Measurements from ENCODE around the gene ALG11. TPM values are rescaled to one million over a fixed set of nuclear protein-coding genes. Genes with fewer than 3 reads are reported as not detected.

ALG11 gene
- total RNA-seq, 3 donors from 2014 or later, result 25.6 to 29.0 (median 28.1) TPM

DNA sequence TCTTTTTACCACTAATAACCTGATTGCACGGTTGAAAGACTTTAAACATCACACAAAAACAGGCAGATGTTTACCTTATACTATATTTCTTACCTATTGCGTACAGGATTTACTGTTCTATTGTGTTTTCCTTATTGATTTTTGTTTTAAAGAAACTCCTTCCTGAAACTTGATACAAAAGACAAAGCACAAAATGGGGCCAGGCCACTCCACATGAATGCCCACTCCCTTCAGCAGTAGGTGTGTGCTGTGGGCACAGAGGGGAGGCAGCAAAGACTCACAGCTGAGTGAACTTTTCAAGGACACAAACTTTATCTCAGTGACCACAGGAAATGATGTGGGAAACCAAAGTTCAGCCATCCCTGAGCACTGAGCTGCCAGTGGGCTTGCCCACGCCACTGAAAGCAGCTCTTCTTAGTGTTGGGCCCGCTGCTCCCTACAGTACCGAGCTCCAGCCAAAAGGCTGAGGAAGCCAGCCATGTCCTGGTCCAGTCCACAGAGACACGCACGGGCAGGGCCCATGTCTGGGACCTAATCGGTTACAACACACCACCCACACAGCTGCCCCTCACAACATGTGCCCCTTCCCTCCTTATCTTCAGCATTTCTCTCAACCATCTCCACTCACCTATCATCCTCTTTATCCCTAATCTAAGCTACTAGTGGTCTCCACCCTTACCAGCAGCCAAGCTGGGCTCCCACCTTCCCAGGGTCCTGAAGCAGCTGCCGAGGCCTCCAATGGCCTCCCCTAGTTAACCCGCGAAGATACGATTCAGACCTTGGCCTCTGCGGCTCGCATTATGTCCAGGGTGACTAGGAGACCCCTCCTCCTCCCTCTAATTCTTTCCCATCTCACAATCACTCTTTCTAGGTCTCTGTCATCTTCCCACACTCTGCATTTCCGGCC is 40.4 kb upstream of the ALG11 start:
- Histone ChIP-seq H3K27ac (no peak overlapping the region), H3K36me3 (no peaks in the 10 kb centered on the region), H3K4me3 (no peak overlapping the region), H3K4me1 (no peaks in the 10 kb centered on the region), H3K9me3 (no peaks in the 10 kb centered on the region), H3K27me3 (no peaks in the 10 kb centered on the region)
- intact Hi-C loops (cut with DNase I; ENCODE audit: low total_unique reads), result no loop called here
- no peak for DNase-seq (ENCODE audit: low spot score in 2 of 2)
- TF ChIP-seq POLR2AphosphoS5 (IDR thresholded peaks at IDR 0.05) (no peak), CTCF (IDR thresholded peaks at IDR 0.05) (no peak), POLR2A (IDR thresholded peaks at IDR 0.05) (no peak)

- DNase-seq (ENCODE audit: low spot score in 2 of 2), result no peak
Observed at GRCh38 chr13:51974482-51974881, 37.7 kb upstream of the ALG11 start.

DNA sequence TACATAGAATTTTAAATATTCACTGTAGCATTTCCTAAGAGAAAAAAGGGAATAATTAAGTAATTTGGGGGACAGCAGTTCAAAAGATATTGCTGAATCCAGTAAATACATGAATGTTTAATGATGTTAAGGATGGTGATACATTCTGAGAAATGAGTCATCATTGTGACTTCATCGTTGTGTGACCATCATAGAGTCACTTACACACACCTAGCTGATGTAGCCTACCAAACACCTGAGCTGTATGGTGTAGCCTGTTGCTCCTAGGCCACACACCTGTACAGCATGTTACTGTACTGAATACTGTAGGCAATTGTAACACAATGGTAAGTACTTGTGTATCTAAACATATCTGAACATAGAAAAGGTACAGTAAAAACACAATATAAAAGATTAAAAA is 35.8 kb upstream of the ALG11 start:
- no peak overlapping the region for H3K4me3 ChIP-seq
- H3K4me1 ChIP-seq, result no peaks in the 10 kb centered on the region
- no peak overlapping the region for H3K27ac ChIP-seq
- no peaks in the 10 kb centered on the region for H3K9me3 ChIP-seq
- DNase-seq (ENCODE audit: low spot score in 2 of 2), result no peak
- TF ChIP-seq CTCF (IDR thresholded peaks at IDR 0.05) (no peak), POLR2AphosphoS5 (IDR thresholded peaks at IDR 0.05) (no peak), POLR2A (IDR thresholded peaks at IDR 0.05) (no peak)
- H3K27me3 ChIP-seq, result no peaks in the 10 kb centered on the region
- intact Hi-C loops (cut with DNase I; ENCODE audit: low total_unique reads), result no loop called here
- no peaks in the 10 kb centered on the region for H3K36me3 ChIP-seq

More at GRCh38 chr13:51974482-51974881, 37.7 kb upstream of the ALG11 start:
- Histone ChIP-seq H3K36me3 (no peaks in the 10 kb centered on the region), H3K4me3 (no peak overlapping the region), H3K9me3 (no peaks in the 10 kb centered on the region), H3K4me1 (no peaks in the 10 kb centered on the region), H3K27me3 (no peaks in the 10 kb centered on the region), H3K27ac (no peak overlapping the region)
- intact Hi-C loops (cut with DNase I; ENCODE audit: low total_unique reads), result no loop called here
- TF ChIP-seq POLR2AphosphoS5 (IDR thresholded peaks at IDR 0.05), result no peak
- no peak for TF ChIP-seq POLR2A (IDR thresholded peaks at IDR 0.05)
- TF ChIP-seq CTCF (IDR thresholded peaks at IDR 0.05), result no peak

DNA sequence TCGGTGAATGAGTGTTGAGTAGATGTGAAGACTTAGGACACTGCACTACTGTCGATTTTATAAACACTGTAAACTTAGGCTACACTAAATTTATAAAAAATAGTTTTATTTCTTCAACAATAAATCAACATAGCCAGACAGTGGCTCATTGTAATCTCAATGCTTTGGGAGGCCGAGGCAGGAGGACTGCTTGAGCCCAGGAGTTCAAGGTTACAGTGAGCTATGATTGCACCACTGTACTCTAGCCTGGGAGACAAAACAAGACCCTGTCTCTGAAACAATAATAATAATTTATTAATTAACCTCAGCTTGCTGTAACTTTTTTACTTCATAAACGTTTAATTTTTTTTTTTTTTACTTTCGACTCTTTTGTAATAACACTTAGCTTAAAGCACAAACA is 35.3 kb upstream of the ALG11 start:
- no peaks in the 10 kb centered on the region for H3K4me1 ChIP-seq
- no peak overlapping the region for H3K4me3 ChIP-seq
- no peaks in the 10 kb centered on the region for H3K36me3 ChIP-seq
- H3K9me3 ChIP-seq, result no peaks in the 10 kb centered on the region
- no peak overlapping the region for H3K27ac ChIP-seq
- H3K27me3 ChIP-seq, result no peaks in the 10 kb centered on the region
- intact Hi-C loops (cut with DNase I; ENCODE audit: low total_unique reads), result no loop called here
- TF ChIP-seq POLR2AphosphoS5 (IDR thresholded peaks at IDR 0.05), result no peak
- no peak for TF ChIP-seq POLR2A (IDR thresholded peaks at IDR 0.05)
- no peak for TF ChIP-seq CTCF (IDR thresholded peaks at IDR 0.05)
- DNase-seq (ENCODE audit: low spot score in 2 of 2), result no peak

GRCh38 chr13:51977625-51978024 is 34.6 kb upstream of the ALG11 start:
- TF ChIP-seq POLR2A (IDR thresholded peaks at IDR 0.05), result no peak
- TF ChIP-seq POLR2AphosphoS5 (IDR thresholded peaks at IDR 0.05), result no peak
- TF ChIP-seq CTCF (IDR thresholded peaks at IDR 0.05), result no peak
- intact Hi-C loops (cut with DNase I; ENCODE audit: low total_unique reads), result no loop called here
- Histone ChIP-seq H3K4me3 (no peak overlapping the region), H3K4me1 (no peaks in the 10 kb centered on the region), H3K27ac (no peak overlapping the region), H3K27me3 (no peaks in the 10 kb centered on the region), H3K36me3 (no peaks in the 10 kb centered on the region), H3K9me3 (no peaks in the 10 kb centered on the region)
- DNase-seq (ENCODE audit: low spot score in 2 of 2), result no peak

Data from breast epithelium (tissue), 4 donors.